Neuronal stem cell (in vitro differentiated cells): Measurements from ENCODE around the gene OR3A2.
"Not testable (repeated sequence)": the region's sequence is repeated elsewhere in the genome, so short reads cannot be mapped to it uniquely, and the experiment has no call there.

Experiments used
- DNase-seq: peaks from one replicate; pipeline ENCODE4 v3.0.0-alpha.2; 2013; ENCODE audit warnings: low spot score
- H2AFZ ChIP-seq: one replicate; pipeline ENCODE4 v1.6.1; 2013; ENCODE audit warnings: mild to moderate bottlenecking, low read length, inconsistent platforms
- H2AK5ac ChIP-seq: 2 replicates; pipeline ENCODE4 v1.6.1; 2013; ENCODE audit warnings: low read depth, mild to moderate bottlenecking, inconsistent platforms, low read length, moderate library complexity, mixed read lengths
- H2BK120ac ChIP-seq: 2 replicates; pipeline ENCODE4 v1.6.1; 2013; ENCODE audit warnings: low read depth, mild to moderate bottlenecking, inconsistent platforms, low read length, moderate library complexity, mixed read lengths
- H2BK12ac ChIP-seq: one replicate; pipeline ENCODE4 v1.6.1; 2013; ENCODE audit warnings: low read length, inconsistent platforms
- H2BK15ac ChIP-seq: 2 replicates; pipeline ENCODE4 v1.6.1; 2013; ENCODE audit warnings: mild to moderate bottlenecking, low read length, inconsistent platforms, mixed read lengths
- H2BK5ac ChIP-seq: one replicate; pipeline ENCODE4 v1.6.1; 2013; ENCODE audit warnings: inconsistent platforms, mild to moderate bottlenecking, low read length, moderate library complexity
- H3K14ac ChIP-seq: one replicate; pipeline ENCODE4 v1.6.1; 2013; ENCODE audit warnings: low read length, inconsistent platforms
- H3K18ac ChIP-seq: 2 replicates; pipeline ENCODE4 v1.6.1; 2013; ENCODE audit warnings: low read length, inconsistent platforms
- H3K23ac ChIP-seq: 2 replicates; pipeline ENCODE4 v1.6.1; 2013; ENCODE audit warnings: low read depth, mild to moderate bottlenecking, mixed read lengths, low read length, inconsistent platforms; ENCODE audit not compliant: poor library complexity
- H3K27ac ChIP-seq: replicated peaks from 3 replicates; pipeline ENCODE4 v1.5.1; 2013; ENCODE audit warnings: low read length, inconsistent platforms
- H3K27me3 ChIP-seq, 3 experiments: 2 replicates each; pipeline ENCODE4 v1.6.1; 2013; ENCODE audit warnings: low read length in 3 of 3, mild to moderate bottlenecking in 2 of 3, inconsistent platforms in 1 of 3, low read depth in 1 of 3, mixed read lengths in 1 of 3, moderate library complexity in 1 of 3; ENCODE audit not compliant: control insufficient read depth in 3 of 3, insufficient read depth in 3 of 3
- H3K36me3 ChIP-seq, 2 donors: replicated peaks in 1 of 2; 2 replicates each; pipeline ENCODE4 v1.6.1; 2013; ENCODE audit warnings: low read length in 2 of 2; ENCODE audit not compliant: control insufficient read depth in 2 of 2, insufficient read depth in 2 of 2
- H3K4ac ChIP-seq: 2 replicates; pipeline ENCODE4 v1.6.1; 2013; ENCODE audit warnings: inconsistent platforms, mild to moderate bottlenecking, low read length, moderate library complexity
- H3K4me1 ChIP-seq, 2 donors: 1 replicate in 1 of 2; 2 replicates in 1 of 2; pipeline ENCODE4 v1.6.1; 2013; ENCODE audit warnings: low read length in 2 of 2, low read depth in 1 of 2; ENCODE audit not compliant: control insufficient read depth in 2 of 2, insufficient read depth in 1 of 2
- H3K4me2 ChIP-seq: one replicate; pipeline ENCODE4 v1.6.1; 2013; ENCODE audit warnings: mild to moderate bottlenecking, low read length, inconsistent platforms; ENCODE audit not compliant: insufficient read depth, poor library complexity, severe bottlenecking
- H3K4me3 ChIP-seq, 2 donors: 2 replicates each; pipeline ENCODE4 v1.5.1; 2013; ENCODE audit warnings: low read length in 2 of 2, mild to moderate bottlenecking in 2 of 2, inconsistent platforms in 1 of 2, moderate library complexity in 1 of 2
- H3K79me1 ChIP-seq: one replicate; pipeline ENCODE4 v1.6.1; 2013; ENCODE audit warnings: low read depth, mild to moderate bottlenecking, inconsistent platforms, low read length, moderate library complexity
- H3K9ac ChIP-seq: one replicate; pipeline ENCODE4 v1.6.1; 2013; ENCODE audit warnings: mild to moderate bottlenecking, low read depth, low read length, inconsistent platforms; ENCODE audit not compliant: poor library complexity
- H3K9me3 ChIP-seq, 2 donors: replicated peaks in 1 of 2; 2 replicates each; pipeline versions ENCODE3 to v1.6.1; 2013; ENCODE audit warnings: low read length in 2 of 2, mild to moderate bottlenecking in 2 of 2, inconsistent platforms in 1 of 2, low read depth in 1 of 2, mixed read lengths in 1 of 2, moderate library complexity in 1 of 2; ENCODE audit not compliant: control insufficient read depth in 2 of 2, insufficient read depth in 1 of 2
- H4K8ac ChIP-seq: one replicate; pipeline ENCODE4 v1.6.1; 2013; ENCODE audit warnings: low read depth, mild to moderate bottlenecking, inconsistent platforms, low read length, moderate library complexity
- H4K91ac ChIP-seq: one replicate; pipeline ENCODE4 v1.6.1; 2013; ENCODE audit warnings: low read length, low read depth, mild to moderate bottlenecking, inconsistent platforms; ENCODE audit not compliant: poor library complexity
- WGBS, 2 donors: extraction: QIAGEN DNeasy Blood & Tissue Kit; methylation state at CpG; one replicate each; pipeline ENCODE4 v1.1.7; 2013; ENCODE audit warnings: missing lambda C conversion rate in 2 of 2, mixed read lengths in 1 of 2; ENCODE audit not compliant: insufficient read length in 2 of 2, insufficient replicate concordance in 1 of 2; ENCODE audit errors: extremely low coverage in 2 of 2; 5-methylcytosine and 5-hydroxymethylcytosine counted together

OR3A2 gene

GRCh38 chr17:3342782-3343181 is 43.3 kb downstream of the OR3A2 start:
- WGBS, 2 donors = no CpG with 5 or more reads among the region's 12 CpGs

GRCh38 chr17:3335876-3336275 is 50.2 kb downstream of the OR3A2 start:
- no peak overlapping the region for H3K4me2 ChIP-seq
- no peak overlapping the region for H3K27ac ChIP-seq
- peaks cover 0 to 2% of the 10 kb centered on the region in 2 donors for H3K4me1 ChIP-seq
- no peak overlapping the region for H3K18ac ChIP-seq
- H3K36me3 ChIP-seq = no peaks in the 10 kb centered on the region
- H2BK12ac ChIP-seq = no peak overlapping the region
- H3K9me3 ChIP-seq = no peaks in the 10 kb centered on the region
- H3K4me3 ChIP-seq = no peak overlapping the region
- H2AK5ac ChIP-seq = no peak overlapping the region
- no peak overlapping the region for H3K14ac ChIP-seq
- H3K9ac ChIP-seq = no peak overlapping the region
- H3K79me1 ChIP-seq = no peaks in the 10 kb centered on the region
- no peak overlapping the region for H2BK120ac ChIP-seq
- no peak overlapping the region for H3K23ac ChIP-seq
- H2BK15ac ChIP-seq = no peak overlapping the region
- H3K27me3 ChIP-seq = no peaks in the 10 kb centered on the region
- H2AFZ ChIP-seq = no peak overlapping the region
- H4K91ac ChIP-seq = no peak overlapping the region
- no CpG with 5 or more reads among the region's 4 CpGs for WGBS, 2 donors
- DNase-seq = no peak
- H4K8ac ChIP-seq = peak overlapping the region; percentile 96
- no peak overlapping the region for H3K4ac ChIP-seq
- H2BK5ac ChIP-seq = no peak overlapping the region

More at GRCh38 chr17:3342782-3343181, 43.3 kb downstream of the OR3A2 start:
- not testable (repeated sequence) for H4K91ac ChIP-seq, H3K79me1 ChIP-seq, DNase-seq, H3K4me1 ChIP-seq, H3K9ac ChIP-seq, H3K27ac ChIP-seq, H3K36me3 ChIP-seq, H2AK5ac ChIP-seq, H3K9me3 ChIP-seq, H2BK15ac ChIP-seq, H2BK12ac ChIP-seq, H2BK120ac ChIP-seq, H3K23ac ChIP-seq, H3K18ac ChIP-seq, H4K8ac ChIP-seq, H3K14ac ChIP-seq, H2BK5ac ChIP-seq, H3K4me2 ChIP-seq, H2AFZ ChIP-seq, H3K4ac ChIP-seq, H3K27me3 ChIP-seq, H3K4me3 ChIP-seq

GRCh38 chr17:3318336-3318735 is 67.8 kb downstream of the OR3A2 start:
- Histone ChIP-seq H3K9ac (no peak overlapping the region), H3K4me3 (no peak overlapping the region), H3K27me3 (no peaks in the 10 kb centered on the region), H2AFZ (no peak overlapping the region), H3K9me3 (no peaks in the 10 kb centered on the region), H3K79me1 (no peaks in the 10 kb centered on the region), H3K14ac (no peak overlapping the region), H3K4me2 (no peak overlapping the region), H2BK120ac (no peak overlapping the region), H2BK12ac (no peak overlapping the region), H2BK15ac (no peak overlapping the region), H4K91ac (no peak overlapping the region), H3K23ac (no peak overlapping the region), H3K4ac (no peak overlapping the region), H3K27ac (peak overlapping the region; percentile 74), H3K18ac (no peak overlapping the region), H2BK5ac (no peak overlapping the region), H2AK5ac (no peak overlapping the region), H3K36me3 (no peaks in the 10 kb centered on the region), H4K8ac (no peak overlapping the region), H3K4me1 (peaks cover 0 to 9% of the 10 kb centered on the region in 2 donors)
- WGBS, 2 donors = no CpG with 5 or more reads among the region's 5 CpGs
- DNase-seq = no peak

- peaks cover 0 to 9% of the 10 kb centered on the region in 2 donors for H3K4me1 ChIP-seq
- H3K9me3 ChIP-seq = no peaks in the 10 kb centered on the region
- H2AFZ ChIP-seq = no peak overlapping the region
- no CpG with 5 or more reads among the region's 3 CpGs for WGBS, 2 donors
- no peak overlapping the region for H2BK5ac ChIP-seq
- no peak overlapping the region for H3K4me2 ChIP-seq
- peak overlapping the region; percentile 97 for H3K27ac ChIP-seq
- no peak overlapping the region for H3K14ac ChIP-seq
- H4K8ac ChIP-seq = no peak overlapping the region
- no peak overlapping the region for H3K4ac ChIP-seq
- no peaks in the 10 kb centered on the region for H3K36me3 ChIP-seq
- no peak overlapping the region for H2AK5ac ChIP-seq
- H3K23ac ChIP-seq = no peak overlapping the region
- no peak overlapping the region for H3K9ac ChIP-seq
- no peak for DNase-seq
- H3K27me3 ChIP-seq = no peaks in the 10 kb centered on the region
- no peaks in the 10 kb centered on the region for H3K79me1 ChIP-seq
- no peak overlapping the region for H3K4me3 ChIP-seq
- no peak overlapping the region for H2BK12ac ChIP-seq
- no peak overlapping the region for H3K18ac ChIP-seq
- H4K91ac ChIP-seq = no peak overlapping the region
- no peak overlapping the region for H2BK15ac ChIP-seq
- H2BK120ac ChIP-seq = no peak overlapping the region
Measured at GRCh38 chr17:3316836-3317235, 69.3 kb downstream of the OR3A2 start.
